HCT116 (cell line): ENCODE measurements around the gene IFT57. TPM values are rescaled to one million over a fixed set of nuclear protein-coding genes. Genes with fewer than 3 reads are reported as not detected.

ENCODE experiments used
- ATAC-seq: fragments of 200-7000 bp; cut with Tn5 transposase; 2 replicates; pipeline ENCODE4 v1.9.1; 2020; ENCODE audit warnings: mild to moderate bottlenecking, moderate library complexity
- BruUV-seq: library from RNA; stranded (reverse); fragments of 400-500 nt; replicated peaks from 2 replicates; lab custom pipeline; 2021; lab: Mats Ljungman, UMichigan
- CTCF ChIA-PET: fragments of 300-600 bp; sonication (Branson Sonifier 250); formaldehyde crosslinking; loops from one replicate; lab custom pipeline; 2021; ENCODE audit warnings: antibody characterized with exemption; lab: Charles Lee
- POLR2A ChIA-PET: fragments of 300-600, 350-600 bp; sonication (Branson Sonifier 250); formaldehyde crosslinking; loops from one replicate; lab custom pipeline; 2021; ENCODE audit warnings: antibody characterized with exemption; lab: Charles Lee
- RAD21 ChIA-PET, 2 experiments: fragments of 300-600 bp; sonication (Branson Sonifier 250); formaldehyde crosslinking; loops; one replicate each; lab custom pipeline; 2023; ENCODE audit warnings: low total read pairs in 2 of 2; ENCODE audit not compliant: uncharacterized antibody in 2 of 2, unreplicated experiment in 2 of 2, low non-redundant PET in 1 of 2; lab: Charles Lee
- DNase-seq: peaks from one replicate; pipeline ENCODE4 v3.0.0-alpha.2; 2010; ENCODE audit warnings: low read depth, low spot score
- H2AFZ ChIP-seq: fragments of 200-600 bp; shearing (Covaris generic), sonication (generic); 2 replicates; pipeline ENCODE4 v1.6.1; 2017; ENCODE audit warnings: low read depth, mixed run types, mixed read lengths, antibody characterized with exemption, low read length; ENCODE audit not compliant: poor library complexity, severe bottlenecking
- H3K27ac ChIP-seq: 2 replicates; pipeline ENCODE4 v1.5.1; 2012; ENCODE audit warnings: low read depth, low read length
- H3K27me3 ChIP-seq: fragments of 200-600 bp; sonication (generic); 2 replicates; pipeline ENCODE4 v1.6.1; 2016; ENCODE audit warnings: mixed run types, low read length, mixed read lengths; ENCODE audit not compliant: insufficient read depth
- H3K36me3 ChIP-seq, 2 experiments: fragments of 200-500 bp in 1 of 2; fragments of 200-600 bp in 1 of 2; sonication (Bioruptor generic) in 1 of 2; sonication (generic) in 1 of 2; 2 replicates each; pipeline versions ENCODE4 v1.5.1 to v1.6.1; 2014 to 2016; ENCODE audit warnings: low read length in 2 of 2, inconsistent platforms in 1 of 2, mixed read lengths in 1 of 2, mixed run types in 1 of 2; ENCODE audit not compliant: insufficient read depth in 2 of 2, control insufficient read depth in 1 of 2
- H3K4me1 ChIP-seq, 2 experiments: fragments of 200-600 bp in 1 of 2; sonication (generic) in 1 of 2; 2 replicates each; pipeline versions ENCODE4 v1.5.1 to v1.6.1; 2012 to 2017; ENCODE audit warnings: low read length in 2 of 2, inconsistent platforms in 1 of 2, mild to moderate bottlenecking in 1 of 2, mixed read lengths in 1 of 2, mixed run types in 1 of 2, moderate library complexity in 1 of 2; ENCODE audit not compliant: insufficient read depth in 2 of 2, control insufficient read depth in 1 of 2
- H3K4me2 ChIP-seq: fragments of 200-600 bp; sonication (generic); 2 replicates; pipeline ENCODE4 v1.6.1; 2017; ENCODE audit warnings: mixed run types, low read length, mixed read lengths
- H3K4me3 ChIP-seq, 2 experiments: fragments of 200-600 bp in 1 of 2; sonication (generic) in 1 of 2; replicated peaks in 1 of 2; 2 replicates each; pipeline ENCODE4 v1.5.1; 2011 to 2016; ENCODE audit warnings: low read length in 2 of 2, control low read depth in 1 of 2, low read depth in 1 of 2, mild to moderate bottlenecking in 1 of 2, mixed read lengths in 1 of 2, mixed run types in 1 of 2
- H3K79me2 ChIP-seq: fragments of 200-600 bp; sonication (generic); 2 replicates; pipeline ENCODE4 v1.6.1; 2017; ENCODE audit warnings: mild to moderate bottlenecking, mixed run types, low read length, moderate library complexity, mixed read lengths; ENCODE audit not compliant: insufficient read depth
- H3K9ac ChIP-seq: fragments of 200-600 bp; sonication (generic); 2 replicates; pipeline ENCODE4 v1.6.1; 2016; ENCODE audit warnings: low read length, mixed read lengths
- H3K9me2 ChIP-seq: fragments of 200-600 bp; sonication (generic), shearing (Covaris generic); 2 replicates; pipeline ENCODE4 v1.6.1; 2017; ENCODE audit warnings: mixed run types, mild to moderate bottlenecking, moderate library complexity; ENCODE audit not compliant: insufficient read depth
- H3K9me3 ChIP-seq, 2 experiments: fragments of 200-500 bp in 1 of 2; fragments of 200-600 bp in 1 of 2; sonication (Bioruptor generic) in 1 of 2; sonication (generic) in 1 of 2; 2 replicates each; pipeline ENCODE4 v1.6.1; 2014 to 2017; ENCODE audit warnings: low read length in 2 of 2, mixed read lengths in 2 of 2, inconsistent platforms in 1 of 2, low read depth in 1 of 2, mild to moderate bottlenecking in 1 of 2, mixed run types in 1 of 2, moderate library complexity in 1 of 2; ENCODE audit not compliant: control insufficient read depth in 1 of 2, insufficient read depth in 1 of 2
- H4K20me1 ChIP-seq: fragments of 200-600 bp; sonication (generic), shearing (Covaris generic); 2 replicates; pipeline ENCODE4 v1.6.1; 2017; ENCODE audit warnings: mixed run types, mild to moderate bottlenecking, moderate library complexity; ENCODE audit not compliant: insufficient read depth
- ATF3 ChIP-seq: IDR thresholded peaks from 2 replicates; pipeline ENCODE4 v1.6.1; 2012
- CEBPB ChIP-seq: IDR thresholded peaks from 2 replicates; pipeline ENCODE4 v1.6.1; 2012; ENCODE audit warnings: low read depth
- CTCF ChIP-seq, 3 experiments: fragments of 200-600 bp in 1 of 3; sonication (generic) in 1 of 3; IDR thresholded peaks in 2 of 3; conservative IDR thresholded peaks in 1 of 3; 2 replicates each; pipeline ENCODE4 v1.5.1; 2012 to 2017; ENCODE audit warnings: low read depth in 2 of 3, low read length in 2 of 3, antibody characterized with exemption in 1 of 3, borderline replicate concordance in 1 of 3, control low read depth in 1 of 3, mild to moderate bottlenecking in 1 of 3, mixed read lengths in 1 of 3, mixed run types in 1 of 3, moderate library complexity in 1 of 3; ENCODE audit not compliant: insufficient read depth in 1 of 3
- EGR1 ChIP-seq: IDR thresholded peaks from 2 replicates; pipeline ENCODE4 v1.6.1; 2012; ENCODE audit warnings: low read depth
- ELF1 ChIP-seq: IDR thresholded peaks from 2 replicates; pipeline ENCODE4 v1.6.1; 2012; ENCODE audit warnings: low read depth, borderline replicate concordance
- EZH2 ChIP-seq: fragments of 200-600 bp; sonication (generic); IDR thresholded peaks from 2 replicates; pipeline ENCODE4 v1.6.1; 2017; ENCODE audit warnings: antibody characterized with exemption, mixed run types
- EZH2phosphoT487 ChIP-seq: fragments of 200-600 bp; IDR thresholded peaks from 2 replicates; pipeline ENCODE4 v1.6.1; 2018; ENCODE audit warnings: antibody characterized with exemption, borderline replicate concordance
- JUND ChIP-seq: IDR thresholded peaks from 2 replicates; pipeline ENCODE4 v1.6.1; 2012
- POLR2A ChIP-seq: IDR thresholded peaks from 2 replicates; pipeline ENCODE4 v1.7.0; 2011; ENCODE audit warnings: borderline replicate concordance; ENCODE audit not compliant: insufficient read depth, insufficient read length; ENCODE audit errors: extremely low read depth
- POLR2AphosphoS5 ChIP-seq: IDR thresholded peaks from 2 replicates; pipeline ENCODE4 v1.6.1; 2011; ENCODE audit warnings: mild to moderate bottlenecking, low read depth, low read length, moderate library complexity
- RAD21 ChIP-seq: IDR thresholded peaks from 2 replicates; pipeline ENCODE4 v1.6.1; 2012; ENCODE audit warnings: low read depth, mild to moderate bottlenecking
- SIN3A ChIP-seq: IDR thresholded peaks from 2 replicates; pipeline ENCODE4 v1.6.1; 2012; ENCODE audit warnings: low read depth
- SP1 ChIP-seq: IDR thresholded peaks from 2 replicates; pipeline ENCODE4 v1.6.1; 2012; ENCODE audit warnings: low read depth
- SRF ChIP-seq: IDR thresholded peaks from 2 replicates; pipeline ENCODE4 v1.6.1; 2012; ENCODE audit warnings: low read depth
- TCF7L2 ChIP-seq: IDR thresholded peaks from 2 replicates; pipeline ENCODE4 v1.7.0; 2011; ENCODE audit warnings: borderline replicate concordance, inconsistent platforms; ENCODE audit not compliant: insufficient read depth, insufficient read length; ENCODE audit errors: extremely low read depth
- YY1 ChIP-seq: IDR thresholded peaks from 2 replicates; pipeline ENCODE4 v1.6.1; 2011; ENCODE audit warnings: low read length, low read depth, moderate library complexity, mild to moderate bottlenecking; ENCODE audit not compliant: insufficient replicate concordance; ENCODE audit errors: extremely low read depth
- ZBTB33 ChIP-seq: IDR thresholded peaks from 2 replicates; pipeline ENCODE4 v1.6.1; 2011; ENCODE audit warnings: mild to moderate bottlenecking, low read length, moderate library complexity; ENCODE audit not compliant: insufficient replicate concordance; ENCODE audit errors: extremely low read depth
- ZFX ChIP-seq: fragments of 450-650 bp; IDR thresholded peaks from 2 replicates; pipeline ENCODE4 v1.6.1; 2017
- ZNF274 ChIP-seq: fragments of 200-500 bp; sonication (Bioruptor generic); IDR thresholded peaks from 2 replicates; pipeline ENCODE4 v1.6.1; 2014; ENCODE audit warnings: mild to moderate bottlenecking, low read depth, low read length, inconsistent platforms
- intact Hi-C: fragments of 100-400 bp; cut with micrococcal nuclease; formaldehyde crosslinking; loops from 2 replicates; pipeline ENCODE4 v1.10.0; 2022
- total RNA-seq: library from RNA; stranded (reverse); gene quantifications from one replicate; pipeline ENCODE4 v1.2.1, GENCODE V29; 2021; ENCODE audit not compliant: unreplicated experiment

IFT57 gene
- total RNA-seq, 1 experiment from 2014 or later = 38.4 TPM

GRCh38 chr3:108125153-108125543 lies 97.1 kb downstream of the IFT57 start:
- no peak overlapping the region for H3K27ac ChIP-seq
- BruUV-seq = no TSS peak
- ChIA-PET CTCF (no interaction called here), RAD21 (no interaction called here)
- H3K4me2 ChIP-seq = no peak overlapping the region
- no peaks in the 10 kb centered on the region for H3K9me3 ChIP-seq
- DNase-seq = no peak
- H2AFZ ChIP-seq = no peak overlapping the region
- H3K79me2 ChIP-seq = no peaks in the 10 kb centered on the region
- H3K4me3 ChIP-seq = no peak overlapping the region
- H3K9me2 ChIP-seq = no peaks in the 10 kb centered on the region
- no peak overlapping the region for H3K9ac ChIP-seq
- H3K4me1 ChIP-seq = peaks cover 0 to 3% of the 10 kb centered on the region in 2 experiments; a peak in 1 of 4 replicates
- TF ChIP-seq EZH2phosphoT487 = no peak
- no peak for TF ChIP-seq ZBTB33
- no peak for TF ChIP-seq EGR1
- no peak for TF ChIP-seq POLR2A
- no peak for TF ChIP-seq TCF7L2
- no peak for TF ChIP-seq JUND
- TF ChIP-seq SIN3A = no peak
- TF ChIP-seq SRF = no peak
- TF ChIP-seq ATF3 = no peak
- no peak for TF ChIP-seq RAD21
- no peak for TF ChIP-seq ELF1
- no peak for TF ChIP-seq EZH2
- no peak for TF ChIP-seq CTCF (IDR thresholded peaks at IDR 0.05 in 2 of 3, conservative IDR thresholded peaks at IDR 0.05 in 1 of 3; ENCODE audit: borderline replicate concordance in 1 of 3, insufficient read depth in 1 of 3, low read depth in 2 of 3, low read length in 2 of 3)
- TF ChIP-seq ZFX = no peak
- no peak for TF ChIP-seq POLR2AphosphoS5
- no peak for TF ChIP-seq YY1
- TF ChIP-seq ZNF274 = no peak
- no peak for TF ChIP-seq CEBPB
- TF ChIP-seq SP1 = no peak
- TF ChIP-seq, all 23 proteins: peak for 0
- intact Hi-C loops = no loop called here
- ATAC-seq = no peak
- Histone ChIP-seq H3K27me3 (no peaks in the 10 kb centered on the region), H3K36me3 (no peaks in the 10 kb centered on the region), H4K20me1 (no peaks in the 10 kb centered on the region)
- POLR2A ChIA-PET = no interaction called here
